Pons (tissue), 1 donor: ENCODE data around the gene VAMP3.
A peak's percentile ranks its signal among the peaks of the same experiment; 100 is the strongest.
"Not testable (repeated sequence)": the region's sequence is repeated elsewhere in the genome, so short reads cannot be mapped to it uniquely, and the experiment has no call there.

Experiments used
- DNase-seq: peaks from one replicate; pipeline ENCODE4 v3.0.0-alpha.2; 2016; ENCODE audit warnings: low spot score

Gene VAMP3

DNA sequence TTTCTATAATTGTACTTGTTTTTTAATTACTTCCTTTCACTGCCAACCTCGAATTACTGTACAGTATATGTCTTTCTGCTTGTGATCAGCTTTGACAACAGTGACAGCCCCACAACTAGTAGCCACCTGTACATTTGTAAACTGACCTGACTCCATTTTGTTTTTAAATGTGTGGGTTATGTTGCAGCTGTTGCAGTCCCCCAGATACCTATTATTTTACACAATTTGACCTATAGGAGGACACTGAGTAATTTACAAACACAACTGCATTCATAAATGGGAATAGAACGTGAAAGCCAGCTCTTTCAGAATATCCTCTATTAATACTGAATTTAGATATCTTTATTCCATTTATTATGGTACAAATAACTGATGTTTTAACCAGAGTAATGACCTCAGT lies 2.5 kb upstream of the VAMP3 start:
- no peak for DNase-seq

DNA sequence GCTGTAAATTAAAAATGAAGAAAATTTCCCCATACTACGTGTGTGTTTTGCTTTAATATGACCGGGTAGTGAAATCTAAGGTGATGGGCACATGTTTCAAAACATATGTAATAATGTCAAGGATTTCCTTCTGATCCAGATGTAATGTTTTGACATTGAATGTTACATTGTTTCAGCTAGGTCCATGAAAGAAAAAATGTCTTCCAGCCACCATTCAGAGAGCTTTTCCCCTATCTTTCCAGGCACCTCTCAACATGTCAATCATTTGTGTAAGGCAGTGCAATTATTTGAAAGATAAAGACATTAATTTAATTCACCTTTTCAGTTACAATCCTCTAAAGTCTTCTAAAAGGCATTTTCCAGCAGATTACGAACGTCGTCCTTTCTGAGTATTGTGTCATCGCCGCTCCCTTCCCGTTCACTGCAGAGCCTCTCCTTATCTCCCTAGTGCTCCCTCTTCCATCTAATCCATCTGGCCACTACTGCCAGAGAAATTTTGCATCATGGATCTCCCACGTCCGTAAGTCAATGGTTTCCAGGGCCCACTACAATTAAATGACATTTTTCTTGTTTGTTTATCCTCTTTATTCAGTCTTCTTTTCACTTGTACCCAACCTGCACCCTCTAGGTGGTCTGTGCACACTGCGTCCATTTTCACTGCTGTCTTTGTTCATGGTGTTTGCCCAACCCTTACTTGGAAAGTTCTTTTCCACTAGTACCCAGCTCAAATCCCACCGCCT lies 1.3 kb upstream of the VAMP3 start:
- no peak for DNase-seq

DNA sequence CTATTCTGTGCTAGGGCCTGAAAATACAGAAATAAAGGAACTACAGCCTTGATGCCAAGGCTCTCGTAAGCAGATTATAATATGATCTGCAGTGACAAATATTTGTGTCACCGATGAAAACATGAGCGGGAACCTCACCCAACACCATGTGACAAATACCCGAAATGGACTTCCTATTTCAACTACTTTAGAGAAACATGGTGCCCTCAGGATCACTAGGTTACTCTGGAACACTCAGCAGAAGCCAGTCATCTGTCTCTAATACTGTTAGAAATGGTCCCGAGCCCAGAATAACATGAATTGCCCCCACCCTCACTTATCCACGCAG lies 463 bp upstream of the VAMP3 start:
- DNase-seq: no peak

DNA sequence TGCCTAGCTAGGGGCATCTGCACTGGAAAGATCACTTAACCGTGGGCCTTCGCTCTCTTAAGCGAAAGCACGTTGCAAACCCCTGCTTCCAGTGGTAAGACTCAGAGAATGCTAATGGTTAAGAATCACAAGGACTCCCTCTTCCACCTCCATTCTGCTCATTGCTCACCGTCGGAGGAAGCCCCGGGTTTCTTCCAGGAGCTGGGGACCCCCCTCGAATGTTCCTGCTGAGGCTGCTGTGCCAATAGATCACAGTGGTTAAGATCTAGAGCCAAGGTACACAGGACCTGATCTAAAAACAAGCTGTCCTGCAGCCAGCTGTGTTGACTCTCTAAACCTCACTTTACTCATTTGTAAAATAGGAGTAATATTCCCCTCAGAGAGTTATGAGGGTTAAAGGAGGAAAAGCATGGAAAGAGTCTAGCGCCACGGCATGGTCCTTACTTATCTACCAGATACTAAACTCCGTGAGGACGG lies 765 bp downstream of the VAMP3 start:
- DNase-seq: no peak

DNA sequence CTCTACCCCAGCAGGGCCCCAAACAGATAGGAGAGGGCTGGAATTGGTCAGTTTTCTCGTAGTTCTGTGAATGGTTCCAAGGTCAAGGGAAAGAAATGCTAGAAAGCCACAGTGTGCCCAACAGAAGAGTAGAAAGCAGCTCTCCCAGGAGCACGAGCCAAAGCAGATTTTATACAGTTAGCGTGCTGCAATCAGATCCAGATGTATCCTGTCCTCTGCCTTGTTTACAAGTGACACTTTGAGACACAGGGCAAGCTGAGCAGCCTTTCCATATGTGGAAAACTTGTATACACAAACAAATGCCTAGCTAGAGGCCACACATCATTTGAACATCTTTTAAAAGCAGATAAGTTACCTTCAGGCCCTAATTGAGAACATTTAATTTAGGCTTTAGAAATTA lies 6.5 kb downstream of the VAMP3 start:
- DNase-seq: no peak

DNA sequence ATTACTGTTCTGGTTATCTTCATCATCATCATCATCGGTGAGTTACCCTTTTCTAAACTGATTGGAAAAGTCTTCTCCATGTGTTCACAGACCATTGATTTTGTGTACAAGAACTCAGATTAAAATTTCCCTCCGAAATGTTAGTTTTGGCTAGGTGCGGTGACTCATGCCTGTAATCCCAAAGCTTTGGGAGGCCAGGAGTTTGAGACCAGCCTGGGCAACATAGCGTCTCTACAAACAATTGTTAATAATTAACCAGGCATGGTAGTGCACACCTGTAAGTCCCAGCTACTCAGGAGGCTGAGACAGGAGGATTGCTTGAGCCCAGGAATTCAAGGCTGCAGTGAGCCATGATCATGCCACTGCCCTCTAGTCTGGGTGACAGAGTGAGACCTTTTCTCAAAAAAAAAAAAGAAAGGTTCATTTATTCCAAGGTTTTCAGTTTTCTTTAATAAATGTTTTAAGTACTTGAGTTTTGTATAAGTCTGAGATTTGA lies 7.1 kb downstream of the VAMP3 start:
- DNase-seq: no peak

DNA sequence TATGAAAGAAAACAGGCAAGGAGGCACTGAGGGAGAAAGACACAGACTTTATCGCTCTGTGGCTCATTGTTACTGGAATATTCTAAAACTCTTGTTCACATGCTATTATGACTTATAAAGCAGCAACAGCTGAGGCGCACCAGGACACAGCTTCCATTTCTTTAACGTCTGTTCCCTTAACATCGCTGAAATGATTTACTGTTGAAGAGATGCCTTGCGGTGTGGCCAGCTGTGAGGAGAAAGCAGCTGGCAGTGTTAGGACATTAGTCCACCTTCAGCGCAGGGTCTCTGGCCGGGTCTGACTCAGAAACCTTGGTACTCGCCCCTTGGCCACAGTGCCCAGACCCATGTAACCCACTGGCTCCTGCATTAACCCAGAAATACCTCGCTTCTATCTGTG lies 9.9 kb downstream of the VAMP3 start:
- no peak for DNase-seq

DNA sequence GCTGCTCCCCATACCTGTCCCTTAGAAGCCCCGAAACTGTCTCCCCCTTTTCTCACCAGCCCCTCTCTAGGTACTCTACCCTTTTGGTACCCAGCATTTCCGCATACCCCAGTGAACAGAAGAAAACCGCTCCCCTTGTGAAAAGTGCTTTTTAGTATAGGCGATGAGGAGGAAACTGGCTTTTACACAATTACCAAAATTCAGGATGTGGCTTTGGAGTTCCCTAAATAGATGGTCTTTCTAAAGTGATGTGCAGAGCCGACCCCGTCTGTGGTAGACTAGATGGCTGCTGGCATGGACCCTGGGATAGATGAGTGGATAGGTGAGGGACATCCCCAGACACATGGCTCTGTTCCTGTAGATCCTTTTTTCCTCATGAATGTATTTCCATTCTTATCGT lies 10.4 kb downstream of the VAMP3 start:
- no peak for DNase-seq

DNA sequence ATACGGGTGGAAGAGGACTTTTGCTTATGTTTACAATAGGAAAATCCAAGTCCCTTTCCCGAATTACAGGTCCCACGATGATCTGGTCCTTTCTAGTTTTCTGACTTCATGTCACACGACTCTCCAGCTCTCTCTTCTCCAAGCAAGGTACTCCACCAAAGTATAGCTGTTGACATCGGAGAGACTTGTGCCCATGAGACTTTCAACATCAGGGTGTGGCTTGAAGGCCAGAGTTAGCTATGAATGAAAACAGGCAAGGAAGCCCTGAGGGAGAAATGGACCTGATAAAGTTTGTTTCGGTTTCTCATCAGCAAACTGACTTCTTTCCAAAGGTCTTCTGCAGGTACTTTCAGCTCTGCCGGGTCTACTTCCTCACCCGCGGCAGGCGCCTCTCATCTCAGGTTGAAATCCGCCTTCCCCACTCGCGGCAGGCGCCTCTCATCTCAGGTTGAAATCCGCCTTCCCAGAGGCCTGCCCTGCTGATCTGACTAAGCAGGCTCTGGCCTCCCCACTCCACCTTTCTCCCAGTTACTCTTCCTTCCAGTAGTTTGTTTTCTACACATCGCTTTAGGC lies 10.9 kb downstream of the VAMP3 start:
- DNase-seq: no peak

DNA sequence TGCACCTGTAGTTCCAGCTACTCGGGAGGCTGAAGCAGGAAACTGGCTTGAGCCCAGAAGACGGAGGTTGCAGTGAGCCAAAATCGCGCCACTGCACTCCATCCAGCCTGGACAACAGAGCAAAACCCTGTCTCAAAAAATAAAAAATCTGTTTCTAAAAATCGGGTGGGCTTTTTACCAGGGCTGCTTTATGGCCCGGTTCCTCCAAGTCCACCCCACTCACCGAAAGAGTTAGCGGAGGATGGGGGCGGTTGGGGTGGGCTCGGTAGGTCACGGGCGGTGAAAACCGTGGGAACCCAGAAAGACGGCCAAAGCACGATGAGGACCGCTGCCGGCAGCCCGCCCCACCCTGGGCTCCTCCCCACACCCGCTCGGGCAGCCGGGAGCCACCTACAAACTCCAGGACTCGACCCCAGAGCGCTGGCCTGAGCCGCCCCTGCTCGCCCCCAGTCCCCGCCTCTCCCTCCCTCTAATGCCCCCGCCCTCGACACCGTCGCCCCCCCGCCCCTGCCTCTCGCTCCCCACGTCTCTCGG lies 12.1 kb downstream of the VAMP3 start:
- DNase-seq: peak; percentile 40

DNA sequence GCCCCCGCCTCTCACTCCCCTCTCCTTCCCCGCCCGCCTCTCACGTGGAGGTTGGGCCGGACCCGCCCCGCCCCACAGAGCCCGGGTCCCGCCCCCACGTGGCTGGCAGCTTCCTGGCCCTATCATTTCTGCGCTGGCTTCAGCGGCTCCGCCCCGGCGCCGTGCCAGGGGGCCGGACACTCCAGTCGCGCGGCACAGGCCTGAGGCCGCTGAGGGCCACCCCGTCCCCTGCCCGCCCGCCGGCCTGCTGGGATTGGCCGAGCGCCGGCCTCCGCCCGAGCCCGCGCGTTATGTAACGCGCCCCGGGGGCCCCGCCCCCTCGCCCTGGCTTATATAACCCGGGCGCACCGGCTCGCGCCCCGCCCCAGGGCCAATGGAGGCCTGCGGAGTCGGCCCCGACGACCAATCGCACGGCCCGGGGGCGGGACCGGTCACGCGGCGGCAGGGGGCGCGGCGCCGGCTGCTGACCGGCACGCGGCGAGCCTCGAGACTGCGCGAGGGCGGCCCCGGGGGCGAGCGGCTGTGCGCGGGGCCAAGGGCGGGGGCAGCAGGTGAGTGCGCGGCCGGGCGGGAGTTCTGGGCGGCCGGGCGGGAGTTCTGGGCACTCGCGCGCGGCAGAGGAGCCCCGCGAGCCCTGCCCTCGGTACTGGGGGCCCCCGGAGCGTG lies 12.9 kb downstream of the VAMP3 start, which contains the start of gene PER3:
PER3 (plus strand) TSS at position 466 of the 666 bp plus-strand sequence. CDS start 587 bp downstream, outside the sequence.
- peak; percentile 96 for DNase-seq

DNA sequence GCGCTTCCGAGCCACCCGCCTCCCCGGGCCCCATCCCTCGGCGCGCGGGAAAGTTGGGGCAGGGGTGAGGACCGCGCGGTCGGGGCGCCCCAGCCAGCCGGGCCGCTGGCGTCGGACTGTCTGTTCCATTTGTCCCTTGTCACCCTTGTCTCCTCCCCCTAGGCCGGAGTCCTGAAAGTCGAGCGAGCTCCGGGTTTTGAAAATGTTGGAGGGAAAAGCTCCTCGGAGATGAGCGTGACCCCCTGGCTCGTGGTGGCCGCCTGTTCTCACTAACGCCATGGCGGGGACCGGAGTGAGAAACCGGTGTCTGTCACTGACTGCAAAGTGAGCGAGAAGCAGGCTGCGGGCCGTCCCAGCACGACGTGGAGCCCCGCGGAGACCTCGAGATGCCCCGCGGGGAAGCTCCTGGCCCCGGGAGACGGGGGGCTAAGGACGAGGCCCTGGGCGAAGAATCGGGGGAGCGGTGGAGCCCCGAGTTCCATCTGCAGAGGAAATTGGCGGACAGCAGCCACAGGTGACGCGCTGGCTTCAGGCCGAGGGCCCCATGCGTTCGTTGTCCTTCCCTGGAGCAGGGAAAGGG lies 13.5 kb downstream of the VAMP3 start:
- DNase-seq: peak; percentile 30

DNA sequence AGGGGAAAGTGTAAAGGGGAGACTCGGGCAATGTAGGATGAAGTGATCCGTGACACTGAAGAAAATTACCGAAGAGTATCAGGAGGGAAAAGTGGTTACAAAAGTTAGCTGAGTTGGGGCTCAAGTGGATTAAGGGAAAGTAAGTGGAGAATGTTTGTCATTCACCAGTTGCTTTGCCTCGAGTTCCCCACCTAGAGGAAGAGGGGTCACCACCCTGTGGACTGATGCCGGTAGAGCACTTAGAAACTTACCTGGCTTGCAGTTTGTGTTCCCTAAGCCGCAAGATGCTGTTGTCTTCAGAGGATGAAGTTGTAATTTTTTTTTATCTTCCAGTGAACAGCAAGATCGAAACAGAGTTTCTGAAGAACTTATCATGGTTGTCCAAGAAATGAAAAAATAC lies 14.0 kb downstream of the VAMP3 start:
- DNase-seq: no peak

DNA sequence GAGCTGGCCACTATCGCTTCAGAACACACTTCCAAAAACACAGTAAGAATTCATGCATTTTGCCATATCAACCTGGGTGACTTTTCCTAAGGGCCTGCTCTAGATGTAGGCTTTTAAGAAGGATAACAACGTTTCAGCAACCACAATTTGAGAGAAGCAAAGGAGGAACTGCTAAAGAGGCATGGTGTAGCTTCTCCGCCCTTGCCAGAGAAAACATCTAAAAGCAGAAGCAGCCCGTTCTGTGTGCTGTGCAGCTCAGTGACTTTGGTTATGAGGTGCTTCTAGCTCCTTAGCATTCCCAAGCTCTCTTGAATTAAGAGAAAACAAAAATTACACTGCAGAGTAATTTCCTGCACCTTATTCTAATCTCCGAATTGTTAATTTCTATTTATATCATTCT lies 15.7 kb downstream of the VAMP3 start:
- DNase-seq: peak; percentile 19

DNA sequence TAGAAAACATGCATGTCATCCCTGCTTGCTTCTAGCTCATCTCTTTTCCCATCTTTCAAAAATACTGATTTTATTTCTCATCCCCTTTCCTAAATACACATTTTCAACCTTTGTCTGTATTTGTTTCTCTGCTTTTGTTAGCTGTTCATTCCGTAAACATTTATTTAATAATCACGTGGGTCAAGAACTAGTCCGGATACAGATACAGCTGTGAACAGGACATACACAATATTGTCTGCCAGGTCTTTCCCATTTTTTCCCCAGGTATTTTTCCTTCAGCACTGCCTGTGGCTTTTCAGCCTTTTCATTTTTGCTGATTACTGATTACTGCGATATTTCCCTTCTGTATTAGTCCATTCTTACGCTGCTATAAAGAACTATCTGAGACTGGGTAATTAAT lies 18.7 kb downstream of the VAMP3 start:
- no peak for DNase-seq

DNA sequence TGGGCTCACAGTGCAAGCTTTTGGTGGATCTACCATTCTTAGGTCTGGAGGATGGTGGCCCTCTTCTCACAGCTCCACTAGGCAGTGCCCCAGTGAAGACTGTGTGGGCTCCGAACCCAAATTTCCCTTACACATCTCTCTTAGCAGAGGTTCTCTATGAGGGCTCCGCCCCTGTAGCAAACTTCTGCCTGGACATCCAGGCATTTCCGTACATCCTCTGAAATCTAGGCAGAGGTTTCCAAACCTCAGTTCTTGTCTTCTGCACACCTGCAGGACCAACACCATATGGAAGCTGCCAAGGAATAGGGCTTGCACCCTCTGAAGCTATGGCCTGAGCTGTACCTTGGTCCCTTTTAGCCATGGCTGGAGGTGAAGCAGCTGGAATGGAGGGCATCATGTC lies 19.9 kb downstream of the VAMP3 start:
- not testable (repeated sequence) for DNase-seq

DNA sequence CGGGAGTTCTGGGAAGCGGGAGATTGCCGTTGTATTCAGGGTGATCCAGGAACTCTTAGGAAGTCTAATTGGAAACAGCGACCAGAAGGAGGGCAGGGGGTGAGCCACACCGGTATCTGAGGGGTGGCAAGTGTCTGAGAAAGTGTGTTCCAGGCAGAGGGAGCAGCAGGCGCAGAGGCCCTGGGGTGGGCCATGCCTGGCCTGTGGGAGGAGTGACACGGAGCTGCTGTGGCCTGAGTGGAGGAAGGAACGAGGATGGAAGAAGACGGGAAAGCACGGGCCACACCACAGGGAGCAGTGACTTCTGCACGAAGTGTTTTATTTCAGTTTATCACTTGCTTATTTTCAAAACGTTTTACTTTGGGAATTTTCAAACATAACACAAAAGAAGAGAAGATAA lies 24.3 kb downstream of the VAMP3 start:
- no peak for DNase-seq

DNA sequence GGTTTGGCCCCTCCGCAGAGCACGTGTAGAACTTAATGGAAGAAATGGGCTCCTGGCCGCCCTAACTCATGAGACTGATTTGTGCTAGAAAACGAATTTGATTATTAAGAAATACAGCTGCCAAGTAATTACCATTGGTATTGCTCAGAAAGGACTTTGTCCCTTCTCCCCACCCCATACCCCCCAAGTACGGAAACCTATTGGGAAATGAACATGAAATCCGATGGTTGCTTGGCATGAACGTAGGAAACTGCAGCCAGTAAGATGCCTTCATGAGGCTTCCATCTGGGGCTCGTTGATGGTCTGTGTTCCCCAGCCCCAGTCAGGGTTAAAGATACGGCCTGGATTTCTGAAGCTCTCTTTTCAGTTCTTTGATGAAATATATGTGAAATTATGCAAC lies 34.4 kb downstream of the VAMP3 start:
- no peak for DNase-seq

DNA sequence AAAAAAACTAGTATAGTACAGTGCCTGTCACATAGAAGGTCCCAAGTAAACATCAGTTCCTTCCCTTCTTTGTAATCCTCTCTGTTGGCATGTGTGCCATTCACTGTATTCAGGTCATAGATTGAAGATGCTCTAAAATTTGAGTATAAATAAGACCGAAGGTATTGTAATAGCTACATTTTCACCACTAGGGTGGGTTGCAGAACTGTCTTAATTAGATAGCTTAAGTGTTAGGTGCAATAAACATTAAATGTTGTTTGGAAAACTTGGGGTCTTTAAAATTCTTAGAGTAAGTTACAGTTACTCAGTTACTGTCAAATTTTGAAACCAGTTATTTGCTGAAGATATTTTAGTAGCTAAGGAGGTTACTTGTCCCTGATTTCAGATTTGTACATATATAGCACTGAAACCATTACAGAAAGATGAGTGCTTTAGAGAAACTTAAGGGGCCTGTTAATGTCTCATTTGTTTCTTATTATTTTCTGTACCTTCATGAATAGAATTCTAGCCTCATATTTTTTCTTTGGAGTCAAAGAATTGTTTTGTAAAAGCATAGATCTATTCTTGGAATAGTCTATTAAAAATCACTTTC lies 37.3 kb downstream of the VAMP3 start:
- DNase-seq: peak; percentile 25

DNA sequence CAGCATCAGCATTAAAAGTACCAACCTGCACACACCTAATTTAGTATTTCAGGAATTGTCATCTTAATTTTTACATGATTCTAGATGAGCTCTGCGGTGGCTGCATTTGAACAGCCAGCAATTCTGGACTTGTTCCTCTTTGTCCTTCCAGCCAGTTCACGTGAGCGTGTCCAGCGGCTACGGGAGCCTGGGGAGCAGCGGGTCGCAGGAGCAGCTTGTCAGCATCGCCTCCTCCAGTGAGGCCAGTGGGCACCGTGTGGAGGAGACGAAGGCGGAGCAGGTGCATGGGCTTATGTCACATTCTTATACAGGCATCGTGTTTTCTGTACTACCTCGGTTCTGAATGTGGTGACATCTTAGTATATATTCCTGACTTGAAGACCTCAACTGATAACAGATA lies 38.6 kb downstream of the VAMP3 start:
- no peak for DNase-seq

DNA sequence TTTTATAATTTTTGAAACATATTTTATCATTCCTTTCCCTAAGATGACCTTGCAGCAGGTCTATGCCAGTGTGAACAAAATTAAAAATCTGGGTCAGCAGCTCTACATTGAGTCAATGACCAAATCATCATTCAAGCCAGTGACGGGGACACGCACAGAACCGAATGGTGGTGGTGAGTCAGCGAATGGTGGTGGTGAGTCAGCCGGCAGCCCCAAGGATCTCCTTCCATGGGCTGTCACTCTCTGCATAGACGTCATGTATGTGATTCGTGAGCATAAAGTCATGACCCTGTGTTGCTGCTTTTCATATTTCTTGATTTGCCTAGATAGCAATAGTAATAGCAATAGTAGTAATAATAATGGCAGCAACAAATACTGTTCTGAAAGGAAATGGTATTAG lies 39.3 kb downstream of the VAMP3 start:
- no peak for DNase-seq

DNA sequence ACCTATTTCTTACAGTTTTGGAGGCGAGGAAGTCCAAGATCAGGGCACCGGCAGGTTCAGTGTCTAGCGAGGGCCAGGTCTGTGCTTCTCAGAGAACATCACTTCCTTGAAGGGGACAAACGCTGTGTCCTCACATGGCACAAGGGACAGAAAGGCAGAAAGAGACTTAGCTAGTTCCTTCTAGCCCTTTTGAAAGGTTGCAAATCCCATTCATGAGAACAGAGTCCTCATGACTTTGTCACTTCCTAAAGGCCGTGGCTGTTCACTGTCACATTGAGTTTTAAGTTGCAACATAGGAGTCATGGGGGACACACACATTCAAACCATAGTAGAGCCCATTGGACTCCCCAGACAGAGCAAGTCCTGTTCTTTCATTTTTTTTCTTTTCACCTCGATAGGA lies 40.4 kb downstream of the VAMP3 start:
- DNase-seq: no peak
